ENCODE results near the gene PHACTR2.

The PHACTR2 gene

GRCh38 chr6:143699430-143699825 lies 21.7 kb downstream of the PHACTR2 start:
- Mint-ChIP-seq H3K4me3 (no peak overlapping the region), H3K9me3 (no peaks in the 10 kb centered on the region), H3K27me3 (ENCODE audit: low read depth) (no peaks in the 10 kb centered on the region), H3K36me3 (ENCODE audit: low read depth) (no peaks in the 10 kb centered on the region), H3K4me1 (ENCODE audit: low read depth) (peaks cover 8% of the 10 kb centered on the region), H3K27ac (no peak overlapping the region)

- Mint-ChIP-seq H3K4me1 (ENCODE audit: low read depth) (peaks cover 4% of the 10 kb centered on the region), H3K9me3 (no peaks in the 10 kb centered on the region), H3K27me3 (ENCODE audit: low read depth) (no peaks in the 10 kb centered on the region), H3K4me3 (no peak overlapping the region), H3K36me3 (ENCODE audit: low read depth) (no peaks in the 10 kb centered on the region), H3K27ac (no peak overlapping the region)
Measured at GRCh38 chr6:143700684-143701348, 23.1 kb downstream of the PHACTR2 start.

- Mint-ChIP-seq H3K9me3 (no peaks in the 10 kb centered on the region), H3K27me3 (ENCODE audit: low read depth) (no peaks in the 10 kb centered on the region), H3K4me1 (ENCODE audit: low read depth) (peaks cover 3% of the 10 kb centered on the region), H3K27ac (no peak overlapping the region), H3K36me3 (ENCODE audit: low read depth) (peaks cover 2% of the 10 kb centered on the region), H3K4me3 (no peak overlapping the region)
Measured at GRCh38 chr6:143701349-143702234, 23.8 kb downstream of the PHACTR2 start.

GRCh38 chr6:143705569-143705968 lies 27.8 kb downstream of the PHACTR2 start:
- Mint-ChIP-seq H3K27ac (no peak overlapping the region), H3K4me1 (ENCODE audit: low read depth) (peaks cover 1% of the 10 kb centered on the region), H3K4me3 (no peak overlapping the region), H3K9me3 (peaks cover 6% of the 10 kb centered on the region), H3K27me3 (ENCODE audit: low read depth) (no peaks in the 10 kb centered on the region), H3K36me3 (ENCODE audit: low read depth) (peaks cover 7% of the 10 kb centered on the region)

- Mint-ChIP-seq H3K27me3 (ENCODE audit: low read depth) (no peaks in the 10 kb centered on the region), H3K9me3 (peaks cover 6% of the 10 kb centered on the region), H3K36me3 (ENCODE audit: low read depth) (peaks cover 7% of the 10 kb centered on the region), H3K27ac (no peak overlapping the region), H3K4me3 (no peak overlapping the region), H3K4me1 (ENCODE audit: low read depth) (peaks cover 1% of the 10 kb centered on the region)
Measured at GRCh38 chr6:143707697-143708096, 29.9 kb downstream of the PHACTR2 start.

GRCh38 chr6:143708889-143709288 lies 31.1 kb downstream of the PHACTR2 start:
- peaks cover 1% of the 10 kb centered on the region for H3K4me1 Mint-ChIP-seq (ENCODE audit: low read depth)
- H3K9me3 Mint-ChIP-seq = peaks cover 6% of the 10 kb centered on the region
- no peaks in the 10 kb centered on the region for H3K27me3 Mint-ChIP-seq (ENCODE audit: low read depth)
- no peak overlapping the region for H3K27ac Mint-ChIP-seq
- H3K4me3 Mint-ChIP-seq = no peak overlapping the region
- H3K36me3 Mint-ChIP-seq (ENCODE audit: low read depth) = peaks cover 10% of the 10 kb centered on the region

- Mint-ChIP-seq H3K4me1 (ENCODE audit: low read depth) (peaks cover 1% of the 10 kb centered on the region), H3K27me3 (ENCODE audit: low read depth) (no peaks in the 10 kb centered on the region), H3K27ac (no peak overlapping the region), H3K9me3 (peaks cover 6% of the 10 kb centered on the region), H3K4me3 (no peak overlapping the region), H3K36me3 (ENCODE audit: low read depth) (peaks cover 10% of the 10 kb centered on the region)
Measured at GRCh38 chr6:143711714-143712113, 33.9 kb downstream of the PHACTR2 start.

GRCh38 chr6:143718472-143718871 lies 40.7 kb downstream of the PHACTR2 start:
- no peaks in the 10 kb centered on the region for H3K27me3 Mint-ChIP-seq (ENCODE audit: low read depth)
- H3K4me1 Mint-ChIP-seq (ENCODE audit: low read depth) = no peaks in the 10 kb centered on the region
- peaks cover 13% of the 10 kb centered on the region for H3K36me3 Mint-ChIP-seq (ENCODE audit: low read depth)
- no peak overlapping the region for H3K4me3 Mint-ChIP-seq
- H3K27ac Mint-ChIP-seq = no peak overlapping the region
- H3K9me3 Mint-ChIP-seq = peaks cover 9% of the 10 kb centered on the region

GRCh38 chr6:143721642-143722041 lies 43.9 kb downstream of the PHACTR2 start:
- H3K4me1 Mint-ChIP-seq (ENCODE audit: low read depth) = no peaks in the 10 kb centered on the region
- H3K27ac Mint-ChIP-seq = no peak overlapping the region
- peaks cover 15% of the 10 kb centered on the region for H3K9me3 Mint-ChIP-seq
- H3K36me3 Mint-ChIP-seq (ENCODE audit: low read depth) = peaks cover 19% of the 10 kb centered on the region
- no peak overlapping the region for H3K4me3 Mint-ChIP-seq
- H3K27me3 Mint-ChIP-seq (ENCODE audit: low read depth) = no peaks in the 10 kb centered on the region

- Mint-ChIP-seq H3K9me3 (peaks cover 15% of the 10 kb centered on the region), H3K36me3 (ENCODE audit: low read depth) (peaks cover 19% of the 10 kb centered on the region), H3K27me3 (ENCODE audit: low read depth) (no peaks in the 10 kb centered on the region), H3K4me1 (ENCODE audit: low read depth) (no peaks in the 10 kb centered on the region), H3K4me3 (no peak overlapping the region), H3K27ac (no peak overlapping the region)
Measured at GRCh38 chr6:143724876-143725275, 47.1 kb downstream of the PHACTR2 start.

GRCh38 chr6:143726015-143726647 lies 48.4 kb downstream of the PHACTR2 start:
- Mint-ChIP-seq H3K27me3 (ENCODE audit: low read depth) (no peaks in the 10 kb centered on the region), H3K27ac (no peak overlapping the region), H3K4me3 (no peak overlapping the region), H3K4me1 (ENCODE audit: low read depth) (no peaks in the 10 kb centered on the region), H3K9me3 (peaks cover 15% of the 10 kb centered on the region), H3K36me3 (ENCODE audit: low read depth) (peaks cover 17% of the 10 kb centered on the region)

GRCh38 chr6:143727035-143727434 lies 49.3 kb downstream of the PHACTR2 start:
- Mint-ChIP-seq H3K36me3 (ENCODE audit: low read depth) (peaks cover 13% of the 10 kb centered on the region), H3K4me3 (no peak overlapping the region), H3K27ac (no peak overlapping the region), H3K9me3 (peaks cover 15% of the 10 kb centered on the region), H3K4me1 (ENCODE audit: low read depth) (peaks cover 6% of the 10 kb centered on the region), H3K27me3 (ENCODE audit: low read depth) (no peaks in the 10 kb centered on the region)

GRCh38 chr6:143731789-143732188 lies 54.0 kb downstream of the PHACTR2 start:
- Mint-ChIP-seq H3K27me3 (ENCODE audit: low read depth) (no peaks in the 10 kb centered on the region), H3K4me1 (ENCODE audit: low read depth) (peaks cover 19% of the 10 kb centered on the region), H3K9me3 (no peaks in the 10 kb centered on the region), H3K36me3 (ENCODE audit: low read depth) (no peaks in the 10 kb centered on the region), H3K4me3 (no peak overlapping the region), H3K27ac (no peak overlapping the region)

- Mint-ChIP-seq H3K36me3 (ENCODE audit: low read depth) (no peaks in the 10 kb centered on the region), H3K9me3 (no peaks in the 10 kb centered on the region), H3K27me3 (ENCODE audit: low read depth) (no peaks in the 10 kb centered on the region), H3K4me1 (ENCODE audit: low read depth) (peaks cover 19% of the 10 kb centered on the region), H3K27ac (no peak overlapping the region), H3K4me3 (no peak overlapping the region)
Measured at GRCh38 chr6:143732536-143732935, 54.8 kb downstream of the PHACTR2 start.

GRCh38 chr6:143733510-143733909 lies 55.7 kb downstream of the PHACTR2 start:
- Mint-ChIP-seq H3K4me3 (no peak overlapping the region), H3K9me3 (no peaks in the 10 kb centered on the region), H3K36me3 (ENCODE audit: low read depth) (no peaks in the 10 kb centered on the region), H3K4me1 (ENCODE audit: low read depth) (peaks cover 22% of the 10 kb centered on the region), H3K27me3 (ENCODE audit: low read depth) (no peaks in the 10 kb centered on the region), H3K27ac (no peak overlapping the region)

Measured in T-helper 1 cell treated with Interleukin-12 subunit alpha and Interleukin-12 subunit beta and Interleukin-4 antibody, amounts not matched to agents 30 μg/mL and 1 μg/mL, for 36 hours (primary cell).